ENCODE data around the gene EYS. TPM values are rescaled to one million over a fixed set of nuclear protein-coding genes. Genes with fewer than 3 reads are reported as not detected.

Gene EYS
- total RNA-seq, 1 donor from 2014 or later: 0.08 TPM

GRCh38 chr6:64270083-64270482 is 1436.9 kb downstream of the EYS start:
- Histone ChIP-seq H3K9me3 (replicated peaks) (no peaks in the 10 kb centered on the region), H3K27ac (replicated peaks) (no peak overlapping the region), H3K4me3 (no peak overlapping the region), H3K27me3 (ENCODE audit: low read depth) (no peaks in the 10 kb centered on the region), H3K36me3 (no peaks in the 10 kb centered on the region), H3K4me1 (no peaks in the 10 kb centered on the region)
- DNase-seq: no peak
- no peak for TF ChIP-seq CTCF (IDR thresholded peaks at IDR 0.05; ENCODE audit: borderline replicate concordance)
- intact Hi-C loops (cut with micrococcal nuclease): no loop called here

- no peak for TF ChIP-seq CTCF (IDR thresholded peaks at IDR 0.05; ENCODE audit: borderline replicate concordance)
- no peaks in the 10 kb centered on the region for H3K27me3 ChIP-seq (ENCODE audit: low read depth)
- H3K27ac ChIP-seq (replicated peaks): no peak overlapping the region
- intact Hi-C loops (cut with micrococcal nuclease): no loop called here
- no peak for DNase-seq
- H3K36me3 ChIP-seq: no peaks in the 10 kb centered on the region
- H3K4me1 ChIP-seq: no peaks in the 10 kb centered on the region
- H3K9me3 ChIP-seq (replicated peaks): no peaks in the 10 kb centered on the region
- no peak overlapping the region for H3K4me3 ChIP-seq
These were observed 1440.6 kb downstream of the EYS start for GRCh38 chr6:64266351-64266821.

GRCh38 chr6:64263778-64264177 is 1443.2 kb downstream of the EYS start:
- intact Hi-C loops (cut with micrococcal nuclease): no loop called here
- Histone ChIP-seq H3K9me3 (replicated peaks) (no peaks in the 10 kb centered on the region), H3K4me3 (no peak overlapping the region), H3K27ac (replicated peaks) (no peak overlapping the region), H3K36me3 (no peaks in the 10 kb centered on the region), H3K27me3 (ENCODE audit: low read depth) (no peaks in the 10 kb centered on the region), H3K4me1 (no peaks in the 10 kb centered on the region)
- DNase-seq: no peak
- TF ChIP-seq CTCF (IDR thresholded peaks at IDR 0.05; ENCODE audit: borderline replicate concordance): no peak

GRCh38 chr6:64259372-64259771 is 1447.7 kb downstream of the EYS start:
- intact Hi-C loops (cut with micrococcal nuclease): no loop called here
- Histone ChIP-seq H3K27ac (replicated peaks) (no peak overlapping the region), H3K27me3 (ENCODE audit: low read depth) (no peaks in the 10 kb centered on the region), H3K36me3 (no peaks in the 10 kb centered on the region), H3K4me3 (no peak overlapping the region), H3K9me3 (replicated peaks) (no peaks in the 10 kb centered on the region), H3K4me1 (no peaks in the 10 kb centered on the region)
- DNase-seq: no peak
- no peak for TF ChIP-seq CTCF (IDR thresholded peaks at IDR 0.05; ENCODE audit: borderline replicate concordance)

- H3K4me3 ChIP-seq: no peak overlapping the region
- H3K36me3 ChIP-seq: no peaks in the 10 kb centered on the region
- no peak overlapping the region for H3K27ac ChIP-seq (replicated peaks)
- no peaks in the 10 kb centered on the region for H3K27me3 ChIP-seq (ENCODE audit: low read depth)
- intact Hi-C loops (cut with micrococcal nuclease): no loop called here
- no peak for DNase-seq
- no peak for TF ChIP-seq CTCF (IDR thresholded peaks at IDR 0.05; ENCODE audit: borderline replicate concordance)
- no peaks in the 10 kb centered on the region for H3K9me3 ChIP-seq (replicated peaks)
- H3K4me1 ChIP-seq: no peaks in the 10 kb centered on the region
These were observed 1448.3 kb downstream of the EYS start for GRCh38 chr6:64258752-64259151.

GRCh38 chr6:64258302-64258701 is 1448.7 kb downstream of the EYS start:
- intact Hi-C loops (cut with micrococcal nuclease): no loop called here
- no peaks in the 10 kb centered on the region for H3K4me1 ChIP-seq
- H3K4me3 ChIP-seq: no peak overlapping the region
- DNase-seq: no peak
- no peaks in the 10 kb centered on the region for H3K36me3 ChIP-seq
- no peaks in the 10 kb centered on the region for H3K27me3 ChIP-seq (ENCODE audit: low read depth)
- no peak overlapping the region for H3K27ac ChIP-seq (replicated peaks)
- no peaks in the 10 kb centered on the region for H3K9me3 ChIP-seq (replicated peaks)
- TF ChIP-seq CTCF (IDR thresholded peaks at IDR 0.05; ENCODE audit: borderline replicate concordance): no peak

Data from left ventricle myocardium inferior (tissue), 1 donor.